Naive thymus-derived CD4-positive, alpha-beta T cell (primary cell): ENCODE data around the gene LRP5. TPM values are rescaled to one million over a fixed set of nuclear protein-coding genes. Genes with fewer than 3 reads are reported as not detected.
A peak's percentile ranks its signal among the peaks of the same experiment; 100 is the strongest.

Source experiments
- ATAC-seq: fragments of 150-1000 bp; cut with Tn5 transposase; 2 replicates; pipeline ENCODE4 v1.10.0; 2021; ENCODE audit warnings: mild to moderate bottlenecking, moderate library complexity
- CTCF ChIA-PET: fragments of 350-600 bp; sonication (Branson Sonifier 250); formaldehyde crosslinking; loops from one replicate; lab custom pipeline; 2021; ENCODE audit warnings: antibody characterized with exemption; lab: Charles Lee
- POLR2A ChIA-PET: fragments of 350-600 bp; sonication (Branson Sonifier 250); formaldehyde crosslinking; loops from one replicate; lab custom pipeline; 2021; ENCODE audit warnings: antibody characterized with exemption, inconsistent platforms; lab: Charles Lee
- DNase-seq, 9 donors: peaks; one replicate each; pipeline versions ENCODE4 v3.0.0 to v3.0.0-alpha.2; 2020 to 2022; ENCODE audit warnings: mixed read lengths in 1 of 9
- H3K27ac ChIP-seq: one replicate; pipeline ENCODE4 v1.7.0; 2013; ENCODE audit warnings: mild to moderate bottlenecking, low read depth, low read length, moderate library complexity
- H3K27me3 ChIP-seq, 2 donors: one replicate each; pipeline ENCODE4 v1.7.0; 2013; ENCODE audit warnings: low read length in 2 of 2, mild to moderate bottlenecking in 2 of 2, moderate library complexity in 2 of 2; ENCODE audit not compliant: control insufficient read depth in 2 of 2, insufficient read depth in 2 of 2
- H3K36me3 ChIP-seq, 3 experiments: 1 replicate in 2 of 3; 2 replicates in 1 of 3; pipeline ENCODE4 v1.7.0; 2013; ENCODE audit warnings: low read length in 3 of 3, mild to moderate bottlenecking in 3 of 3, moderate library complexity in 1 of 3; ENCODE audit not compliant: insufficient read depth in 3 of 3, control insufficient read depth in 2 of 3
- H3K4me1 ChIP-seq, 2 donors: one replicate each; pipeline ENCODE4 v1.7.0; 2013; ENCODE audit warnings: low read length in 2 of 2, mild to moderate bottlenecking in 2 of 2, moderate library complexity in 1 of 2; ENCODE audit not compliant: control insufficient read depth in 2 of 2, insufficient read depth in 2 of 2
- H3K4me3 ChIP-seq: 2 replicates; pipeline ENCODE4 v1.7.0; 2013; ENCODE audit warnings: mild to moderate bottlenecking, low read length
- H3K9me3 ChIP-seq, 3 experiments: 1 replicate in 2 of 3; 2 replicates in 1 of 3; pipeline ENCODE4 v1.7.0; 2013; ENCODE audit warnings: low read length in 3 of 3; ENCODE audit not compliant: control insufficient read depth in 2 of 3
- H3K27ac Mint-ChIP-seq, 9 donors: one replicate each; pipeline ENCODE4 v1.8.0; 2020 to 2022; ENCODE audit warnings: mixed read lengths in 9 of 9, mild to moderate bottlenecking in 8 of 9, moderate library complexity in 5 of 9, inconsistent platforms in 2 of 9
- H3K27me3 Mint-ChIP-seq, 5 donors: one replicate each; pipeline ENCODE4 v1.8.0; 2021 to 2022; ENCODE audit warnings: mixed read lengths in 5 of 5, mild to moderate bottlenecking in 1 of 5
- H3K36me3 Mint-ChIP-seq, 5 donors: one replicate each; pipeline ENCODE4 v1.8.0; 2020 to 2022; ENCODE audit warnings: mixed read lengths in 5 of 5, mild to moderate bottlenecking in 3 of 5, inconsistent platforms in 1 of 5
- H3K4me1 Mint-ChIP-seq, 7 donors: one replicate each; pipeline ENCODE4 v1.8.0; 2020 to 2022; ENCODE audit warnings: mixed read lengths in 7 of 7, mild to moderate bottlenecking in 3 of 7, inconsistent platforms in 1 of 7
- H3K4me3 Mint-ChIP-seq, 10 donors: one replicate each; pipeline ENCODE4 v1.8.0; 2020 to 2022; ENCODE audit warnings: mild to moderate bottlenecking in 10 of 10, mixed read lengths in 10 of 10, moderate library complexity in 6 of 10, inconsistent platforms in 2 of 10
- H3K9me3 Mint-ChIP-seq, 11 donors: one replicate each; pipeline ENCODE4 v1.8.0; 2020 to 2022; ENCODE audit warnings: mixed read lengths in 11 of 11, mild to moderate bottlenecking in 4 of 11, inconsistent platforms in 1 of 11, moderate library complexity in 1 of 11
- intact Hi-C, 2 donors: fragments of 100-400 bp; cut with micrococcal nuclease; formaldehyde crosslinking; loops; one replicate each; pipeline ENCODE4 v1.15.1; 2023
- polyA plus RNA-seq, 2 donors: library from polyadenylated mRNA; unstranded; fragments of 300-500 nt; fragmentation: Illumina TruSeq; gene quantifications; one replicate each; pipeline ENCODE4 v1.2.3, GENCODE V29; 2021
- total RNA-seq, 6 experiments: library from RNA in 5 of 6; stranded (reverse) in 5 of 6; gene quantifications; 1 replicate in 5 of 6; 2 replicates in 1 of 6; pipeline ENCODE4 v1.2.3 and lab custom pipeline; 2021 to 2026

LRP5 gene
- total and polyA plus RNA-seq, 7 experiments from 2014 or later: 0.35 to 29.9 (median 2.2) TPM

GRCh38 chr11:68469122-68469521 is 156.7 kb downstream of the LRP5 start:
- intact Hi-C loops: loop anchor here in 1 of 2 donors (1.0 kb wide), 1 partner anchor 8 kb away; no protein-coding TSS in a partner anchor
- H3K36me3 ChIP-seq: peaks cover 0 to 7% (median 0%) of the 10 kb centered on the region in 3 experiments
- H3K27me3 ChIP-seq: no peaks in the 10 kb centered on the region
- H3K27ac Mint-ChIP-seq: peak overlapping the region in 8 of 9 donors; percentile 18 to 91 (median 80)
- H3K4me1 Mint-ChIP-seq: peaks cover 78 to 95% (median 91%) of the 10 kb centered on the region in 7 donors
- H3K4me1 ChIP-seq: peaks cover 68 to 79% of the 10 kb centered on the region in 2 donors
- POLR2A ChIA-PET: interaction anchor here (0.9 to 1.8 kb wide), 3 partner anchors 9 to 53 kb away, joined by 3 to 4 read pairs (median 4); no protein-coding TSS in a partner anchor
- peak overlapping the region; percentile 60 to 87 (median 82) for H3K4me3 Mint-ChIP-seq
- H3K9me3 ChIP-seq: no peaks in the 10 kb centered on the region
- H3K27ac ChIP-seq: peak overlapping the region; percentile 2
- H3K36me3 Mint-ChIP-seq: peaks cover 0 to 25% (median 14%) of the 10 kb centered on the region in 5 donors
- CTCF ChIA-PET: no interaction called here
- no peak for ATAC-seq
- H3K4me3 ChIP-seq: no peak overlapping the region
- no peaks in the 10 kb centered on the region for H3K27me3 Mint-ChIP-seq
- no peak for DNase-seq
- peaks cover 0 to 2% (median 0%) of the 10 kb centered on the region in 11 donors for H3K9me3 Mint-ChIP-seq

GRCh38 chr11:68469642-68470041 is 157.3 kb downstream of the LRP5 start:
- no peak for DNase-seq
- H3K36me3 Mint-ChIP-seq: peaks cover 0 to 28% (median 19%) of the 10 kb centered on the region in 5 donors
- Histone ChIP-seq H3K36me3 (peaks cover 0 to 7% (median 0%) of the 10 kb centered on the region in 3 experiments), H3K27ac (peak overlapping the region; percentile 29), H3K4me1 (peaks cover 67 to 77% of the 10 kb centered on the region in 2 donors), H3K4me3 (no peak overlapping the region), H3K27me3 (no peaks in the 10 kb centered on the region), H3K9me3 (no peaks in the 10 kb centered on the region)
- ATAC-seq: no peak
- no peaks in the 10 kb centered on the region for H3K27me3 Mint-ChIP-seq
- H3K4me1 Mint-ChIP-seq: peaks cover 77 to 95% (median 91%) of the 10 kb centered on the region in 7 donors
- H3K9me3 Mint-ChIP-seq: peaks cover 0 to 4% (median 0%) of the 10 kb centered on the region in 11 donors
- intact Hi-C loops: loop anchor here in 1 of 2 donors (1.0 kb wide), 1 partner anchor 8 kb away; no protein-coding TSS in a partner anchor
- peak overlapping the region; percentile 60 to 87 (median 82) for H3K4me3 Mint-ChIP-seq
- CTCF ChIA-PET: no interaction called here
- H3K27ac Mint-ChIP-seq: peak overlapping the region; percentile 64 to 91 (median 80)
- POLR2A ChIA-PET: interaction anchor here (0.9 to 1.8 kb wide), 2 partner anchors 9 to 53 kb away, joined by 3 to 4 read pairs; no protein-coding TSS in a partner anchor

GRCh38 chr11:68470304-68470811 is 158.0 kb downstream of the LRP5 start:
- Mint-ChIP-seq H3K4me1 (peaks cover 70 to 91% (median 86%) of the 10 kb centered on the region in 7 donors), H3K27ac (peak overlapping the region; percentile 64 to 91 (median 80)), H3K36me3 (peaks cover 0 to 33% (median 19%) of the 10 kb centered on the region in 5 donors), H3K9me3 (peaks cover 0 to 4% (median 0%) of the 10 kb centered on the region in 11 donors), H3K4me3 (peak overlapping the region; percentile 60 to 87 (median 82)), H3K27me3 (no peaks in the 10 kb centered on the region)
- H3K9me3 ChIP-seq: no peaks in the 10 kb centered on the region
- H3K27ac ChIP-seq: peak overlapping the region; percentile 16
- intact Hi-C loops: no loop called here
- H3K4me3 ChIP-seq: no peak overlapping the region
- POLR2A ChIA-PET: interaction anchor here (1.3 kb wide), 1 partner anchor 10 kb away, joined by 4 read pairs; no protein-coding TSS in a partner anchor
- H3K36me3 ChIP-seq: peaks cover 0 to 7% (median 0%) of the 10 kb centered on the region in 3 experiments
- H3K4me1 ChIP-seq: peaks cover 64 to 73% of the 10 kb centered on the region in 2 donors
- H3K27me3 ChIP-seq: no peaks in the 10 kb centered on the region
- DNase-seq: no peak
- ATAC-seq: no peak
- CTCF ChIA-PET: no interaction called here

GRCh38 chr11:68471360-68472340 is 159.3 kb downstream of the LRP5 start:
- Mint-ChIP-seq H3K9me3 (peaks cover 0 to 6% (median 0%) of the 10 kb centered on the region in 11 donors), H3K4me3 (peak overlapping the region; percentile 68 to 87 (median 84)), H3K4me1 (peaks cover 61 to 83% (median 76%) of the 10 kb centered on the region in 7 donors), H3K36me3 (peaks cover 0 to 33% (median 16%) of the 10 kb centered on the region in 5 donors), H3K27me3 (no peaks in the 10 kb centered on the region), H3K27ac (peak overlapping the region; percentile 74 to 94 (median 84))
- H3K27me3 ChIP-seq: no peaks in the 10 kb centered on the region
- H3K9me3 ChIP-seq: no peaks in the 10 kb centered on the region
- H3K36me3 ChIP-seq: peaks cover 0 to 7% (median 0%) of the 10 kb centered on the region in 3 experiments
- peak in 8 of 9 donors; percentile 28 to 63 (median 53) for DNase-seq
- peaks cover 60 to 64% of the 10 kb centered on the region in 2 donors for H3K4me1 ChIP-seq
- POLR2A ChIA-PET: interaction anchor here (0.8 to 1.3 kb wide), 3 partner anchors 10 to 80 kb away, joined by 3 to 4 read pairs (median 3); no protein-coding TSS in a partner anchor
- intact Hi-C loops: loop anchor here in 1 of 2 donors (1.0 kb wide), 1 partner anchor 11 kb away; the partner anchor contains the start of gene PPP6R3
- ATAC-seq: peak; percentile 84
- CTCF ChIA-PET: no interaction called here
- peak overlapping the region; percentile 53 for H3K27ac ChIP-seq
- peak overlapping the region; percentile 51 for H3K4me3 ChIP-seq

DNA sequence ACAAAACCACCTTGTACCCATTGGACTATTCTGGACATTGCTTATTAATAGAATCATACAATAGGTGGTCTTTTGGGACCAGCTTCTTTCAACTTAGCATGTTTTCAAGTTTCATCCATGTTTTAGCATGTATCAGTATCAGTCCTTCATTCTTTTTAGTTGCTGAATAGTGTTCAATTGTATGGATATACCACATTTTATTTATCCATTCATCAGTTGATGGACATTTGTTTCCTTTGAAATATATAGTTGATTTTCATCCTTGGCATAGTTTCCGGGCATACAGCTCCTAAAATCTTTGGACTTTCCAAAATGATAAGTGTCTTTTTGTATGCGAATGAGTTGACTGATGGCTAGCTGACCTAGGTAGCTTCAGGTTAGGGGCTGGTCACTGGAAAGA is 160.4 kb downstream of the LRP5 start:
- Histone ChIP-seq H3K36me3 (peaks cover 0 to 7% (median 0%) of the 10 kb centered on the region in 3 experiments), H3K9me3 (no peaks in the 10 kb centered on the region), H3K27me3 (no peaks in the 10 kb centered on the region), H3K27ac (no peak overlapping the region), H3K4me3 (no peak overlapping the region), H3K4me1 (peaks cover 56 to 60% of the 10 kb centered on the region in 2 donors)
- ChIA-PET POLR2A (interaction anchor here (1.0 kb wide), 1 partner anchor 11 kb away, joined by 3 read pairs; no protein-coding TSS in a partner anchor), CTCF (no interaction called here)
- ATAC-seq: no peak
- Mint-ChIP-seq H3K4me3 (peak overlapping the region in 9 of 10 donors; percentile 4 to 87 (median 74)), H3K36me3 (peaks cover 0 to 39% (median 21%) of the 10 kb centered on the region in 5 donors), H3K4me1 (peaks cover 59 to 84% (median 77%) of the 10 kb centered on the region in 7 donors), H3K9me3 (peaks cover 0 to 6% (median 0%) of the 10 kb centered on the region in 11 donors), H3K27me3 (no peaks in the 10 kb centered on the region), H3K27ac (peak overlapping the region in 6 of 9 donors; percentile 29 to 91 (median 84))
- no peak for DNase-seq
- intact Hi-C loops: loop anchor here in 1 of 2 donors (1.0 kb wide), 1 partner anchor 12 kb away; the partner anchor contains the start of gene PPP6R3
